Measurements from ENCODE around the gene DDX27. TPM values are rescaled to one million over a fixed set of nuclear protein-coding genes. Genes with fewer than 3 reads are reported as not detected.

DDX27 gene
- total and polyA plus RNA-seq, 2 of the 13 experiments (the other 11 are each of a cell fraction or from before 2014, with no cell fraction given) = 42.6 to 72.8 TPM

DNA sequence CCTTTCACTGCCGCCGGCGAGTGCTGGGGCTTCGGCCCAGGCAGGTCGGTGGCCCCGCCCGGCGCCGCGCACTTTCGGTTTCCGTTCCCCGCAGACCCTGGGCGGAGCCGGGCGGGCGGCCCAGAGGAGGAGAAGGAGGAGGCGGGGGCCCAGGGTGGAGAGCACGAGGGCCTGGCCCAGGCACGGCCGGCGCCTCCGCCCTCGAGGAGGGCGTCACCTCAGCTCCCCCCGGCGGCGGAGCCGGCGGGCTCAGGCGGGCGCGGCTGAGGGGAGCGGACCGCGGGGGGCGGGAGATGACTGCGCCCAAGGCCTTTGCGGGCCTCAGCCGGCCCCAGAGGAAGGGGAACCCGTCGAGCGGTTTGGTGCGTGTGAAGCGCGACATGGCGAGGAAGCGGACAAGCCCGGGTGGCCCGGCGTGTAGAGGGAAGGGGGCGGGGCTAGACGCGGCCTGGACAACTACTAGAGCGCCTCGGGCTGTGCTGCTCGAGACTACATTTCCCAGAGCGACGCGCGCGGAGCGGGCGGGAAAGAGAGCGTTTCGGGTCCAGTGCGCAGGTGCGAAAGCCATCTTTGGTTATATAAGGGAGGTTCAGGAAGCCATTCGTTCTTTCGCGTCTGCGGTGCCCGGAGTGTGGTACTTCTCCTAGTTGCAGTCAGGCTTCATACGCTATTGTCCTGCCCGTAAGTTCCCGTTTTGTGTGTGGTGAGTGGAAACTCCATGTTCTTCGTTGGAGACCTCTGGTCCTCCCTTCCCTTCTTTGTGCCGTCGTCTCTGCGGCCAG lies 59.0 kb downstream of the DDX27 start, which contains the start of gene ZNFX1 (continued):
- TF ChIP-seq CREB3 (CRISPR knock-in tag; IDR thresholded peaks at IDR 0.05) = peak; percentile 97
- TF ChIP-seq ATF7 (IDR thresholded peaks at IDR 0.05) = no peak
- peak; percentile 64; the same call in 1 of the 2 replicates for TF ChIP-seq ATF7 (CRISPR knock-in tag; IDR thresholded peaks at IDR 0.05)
- TF ChIP-seq JUND (CRISPR knock-in tag; IDR thresholded peaks at IDR 0.05) = peak; percentile 78
- peak; percentile 12 for TF ChIP-seq ZFP36 (IDR thresholded peaks at IDR 0.05; ENCODE audit: borderline replicate concordance, low read depth, low read length, partially characterized antibody)
- peak; percentile 93 for TF ChIP-seq SKI (IDR thresholded peaks at IDR 0.05; ENCODE audit: partially characterized antibody)
- TF ChIP-seq ZNF512 (CRISPR knock-in tag; IDR thresholded peaks at IDR 0.05) = no peak
- TF ChIP-seq NFE2 (CRISPR knock-in tag; IDR thresholded peaks at IDR 0.05) = peak; percentile 27
- TF ChIP-seq CENPT (CRISPR knock-in tag; IDR thresholded peaks at IDR 0.05; ENCODE audit: low read depth) = peak; percentile 63; the same call in 1 of the 2 replicates
- peak; percentile 80 for TF ChIP-seq PHF5A (CRISPR knock-in tag; IDR thresholded peaks at IDR 0.05; ENCODE audit: low read depth, unreplicated experiment)
- TF ChIP-seq, protein P1, sequence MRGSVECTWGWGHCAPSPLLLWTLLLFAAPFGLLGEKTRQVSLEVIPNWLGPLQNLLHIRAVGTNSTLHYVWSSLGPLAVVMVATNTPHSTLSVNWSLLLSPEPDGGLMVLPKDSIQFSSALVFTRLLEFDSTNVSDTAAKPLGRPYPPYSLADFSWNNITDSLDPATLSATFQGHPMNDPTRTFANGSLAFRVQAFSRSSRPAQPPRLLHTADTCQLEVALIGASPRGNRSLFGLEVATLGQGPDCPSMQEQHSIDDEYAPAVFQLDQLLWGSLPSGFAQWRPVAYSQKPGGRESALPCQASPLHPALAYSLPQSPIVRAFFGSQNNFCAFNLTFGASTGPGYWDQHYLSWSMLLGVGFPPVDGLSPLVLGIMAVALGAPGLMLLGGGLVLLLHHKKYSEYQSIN (CRISPR knock-in tag; IDR thresholded peaks at IDR 0.05; ENCODE audit: borderline replicate concordance) = no peak; the same call in 1 of the 2 replicates
- TF ChIP-seq ZEB1 (IDR thresholded peaks at IDR 0.05; ENCODE audit: insufficient replicate concordance, low read depth) = peak; percentile 88
- peak; percentile 63; the same call in 1 of the 2 replicates for TF ChIP-seq ZNF615 (CRISPR knock-in tag; IDR thresholded peaks at IDR 0.05; ENCODE audit: borderline replicate concordance)
- peak; percentile 91 for TF ChIP-seq ZMAT3 (CRISPR knock-in tag; conservative IDR thresholded peaks at IDR 0.05)
- peak; percentile 97; the same call in 1 of the 2 replicates for TF ChIP-seq ZNF749 (CRISPR knock-in tag; IDR thresholded peaks at IDR 0.05; ENCODE audit: borderline replicate concordance)
- peak; percentile 89 for TF ChIP-seq ZNF570 (CRISPR knock-in tag; IDR thresholded peaks at IDR 0.05; ENCODE audit: borderline replicate concordance)
- TF ChIP-seq, protein P2, sequence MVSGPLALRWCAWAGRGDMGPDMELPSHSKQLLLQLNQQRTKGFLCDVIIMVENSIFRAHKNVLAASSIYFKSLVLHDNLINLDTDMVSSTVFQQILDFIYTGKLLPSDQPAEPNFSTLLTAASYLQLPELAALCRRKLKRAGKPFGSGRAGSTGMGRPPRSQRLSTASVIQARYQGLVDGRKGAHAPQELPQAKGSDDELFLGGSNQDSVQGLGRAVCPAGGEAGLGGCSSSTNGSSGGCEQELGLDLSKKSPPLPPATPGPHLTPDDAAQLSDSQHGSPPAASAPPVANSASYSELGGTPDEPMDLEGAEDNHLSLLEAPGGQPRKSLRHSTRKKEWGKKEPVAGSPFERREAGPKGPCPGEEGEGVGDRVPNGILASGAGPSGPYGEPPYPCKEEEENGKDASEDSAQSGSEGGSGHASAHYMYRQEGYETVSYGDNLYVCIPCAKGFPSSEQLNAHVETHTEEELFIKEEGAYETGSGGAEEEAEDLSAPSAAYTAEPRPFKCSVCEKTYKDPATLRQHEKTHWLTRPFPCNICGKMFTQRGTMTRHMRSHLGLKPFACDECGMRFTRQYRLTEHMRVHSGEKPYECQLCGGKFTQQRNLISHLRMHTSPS (CRISPR knock-in tag; IDR thresholded peaks at IDR 0.05; ENCODE audit: low read depth) = peak; percentile 64
- peak; percentile 61; the same call in 1 of the 2 replicates for TF ChIP-seq ZBTB7B (CRISPR knock-in tag; IDR thresholded peaks at IDR 0.05)
- no peak for TF ChIP-seq MATR3 (CRISPR knock-in tag; IDR thresholded peaks at IDR 0.05)
- TF ChIP-seq ZMYM3 (CRISPR knock-in tag; IDR thresholded peaks at IDR 0.05) = no peak
- peak; percentile 97 for TF ChIP-seq SIN3A (IDR thresholded peaks at IDR 0.05; ENCODE audit: borderline replicate concordance, low read depth, low read length)
- TF ChIP-seq, protein P3, sequence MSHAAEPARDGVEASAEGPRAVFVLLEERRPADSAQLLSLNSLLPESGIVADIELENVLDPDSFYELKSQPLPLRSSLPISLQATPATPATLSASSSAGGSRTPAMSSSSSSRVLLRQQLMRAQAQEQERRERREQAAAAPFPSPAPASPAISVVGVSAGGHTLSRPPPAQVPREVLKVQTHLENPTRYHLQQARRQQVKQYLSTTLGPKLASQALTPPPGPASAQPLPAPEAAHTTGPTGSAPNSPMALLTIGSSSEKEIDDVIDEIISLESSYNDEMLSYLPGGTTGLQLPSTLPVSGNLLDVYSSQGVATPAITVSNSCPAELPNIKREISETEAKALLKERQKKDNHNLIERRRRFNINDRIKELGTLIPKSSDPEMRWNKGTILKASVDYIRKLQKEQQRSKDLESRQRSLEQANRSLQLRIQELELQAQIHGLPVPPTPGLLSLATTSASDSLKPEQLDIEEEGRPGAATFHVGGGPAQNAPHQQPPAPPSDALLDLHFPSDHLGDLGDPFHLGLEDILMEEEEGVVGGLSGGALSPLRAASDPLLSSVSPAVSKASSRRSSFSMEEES (CRISPR knock-in tag; IDR thresholded peaks at IDR 0.05) = peak; percentile 87
- TF ChIP-seq DNMT3B (CRISPR knock-in tag; conservative IDR thresholded peaks at IDR 0.05) = peak; percentile 96
